ENCODE data around the gene ATXN7L1. TPM values are rescaled to one million over a fixed set of nuclear protein-coding genes. Genes with fewer than 3 reads are reported as not detected.

Gene ATXN7L1
- total and polyA plus RNA-seq, 8 donors, result 13.0 to 15.5 (median 13.8) TPM

DNA sequence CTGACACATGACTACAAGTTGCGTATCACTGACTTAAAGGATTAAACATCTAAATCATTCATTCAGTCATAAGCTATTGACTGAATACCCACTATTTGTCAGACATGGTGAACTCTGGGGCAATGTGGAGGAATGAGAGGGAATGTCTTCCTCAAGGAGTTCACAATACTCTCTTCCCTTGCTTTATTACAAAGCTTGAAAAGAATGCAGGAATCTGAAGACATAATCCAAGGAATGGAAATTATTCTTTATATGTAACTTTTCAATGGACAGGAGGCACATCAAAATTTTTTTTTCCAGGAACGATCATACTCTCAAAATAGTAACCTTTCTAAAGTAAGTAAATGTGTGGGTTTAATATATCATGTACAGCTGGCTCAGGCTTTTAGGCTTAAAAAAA lies 111.9 kb downstream of the ATXN7L1 start:
- Histone ChIP-seq H3K4me1 (peaks cover 0 to 3% of the 10 kb centered on the region in 2 donors), H3K27me3 (no peaks in the 10 kb centered on the region), H3K4me3 (no peak overlapping the region), H3K36me3 (no peaks in the 10 kb centered on the region), H3K9me3 (no peaks in the 10 kb centered on the region), H3K27ac (no peak overlapping the region)
- intact Hi-C loops (cut with DNase I), result loop anchor here in 1 of 2 donors (5.0 kb wide), 1 partner anchor 273 kb away; no protein-coding TSS in a partner anchor
- TF ChIP-seq, protein P1, sequence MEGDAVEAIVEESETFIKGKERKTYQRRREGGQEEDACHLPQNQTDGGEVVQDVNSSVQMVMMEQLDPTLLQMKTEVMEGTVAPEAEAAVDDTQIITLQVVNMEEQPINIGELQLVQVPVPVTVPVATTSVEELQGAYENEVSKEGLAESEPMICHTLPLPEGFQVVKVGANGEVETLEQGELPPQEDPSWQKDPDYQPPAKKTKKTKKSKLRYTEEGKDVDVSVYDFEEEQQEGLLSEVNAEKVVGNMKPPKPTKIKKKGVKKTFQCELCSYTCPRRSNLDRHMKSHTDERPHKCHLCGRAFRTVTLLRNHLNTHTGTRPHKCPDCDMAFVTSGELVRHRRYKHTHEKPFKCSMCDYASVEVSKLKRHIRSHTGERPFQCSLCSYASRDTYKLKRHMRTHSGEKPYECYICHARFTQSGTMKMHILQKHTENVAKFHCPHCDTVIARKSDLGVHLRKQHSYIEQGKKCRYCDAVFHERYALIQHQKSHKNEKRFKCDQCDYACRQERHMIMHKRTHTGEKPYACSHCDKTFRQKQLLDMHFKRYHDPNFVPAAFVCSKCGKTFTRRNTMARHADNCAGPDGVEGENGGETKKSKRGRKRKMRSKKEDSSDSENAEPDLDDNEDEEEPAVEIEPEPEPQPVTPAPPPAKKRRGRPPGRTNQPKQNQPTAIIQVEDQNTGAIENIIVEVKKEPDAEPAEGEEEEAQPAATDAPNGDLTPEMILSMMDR (IDR thresholded peaks at IDR 0.05), result no peak
- no peak for ATAC-seq
- no peak for DNase-seq

DNA sequence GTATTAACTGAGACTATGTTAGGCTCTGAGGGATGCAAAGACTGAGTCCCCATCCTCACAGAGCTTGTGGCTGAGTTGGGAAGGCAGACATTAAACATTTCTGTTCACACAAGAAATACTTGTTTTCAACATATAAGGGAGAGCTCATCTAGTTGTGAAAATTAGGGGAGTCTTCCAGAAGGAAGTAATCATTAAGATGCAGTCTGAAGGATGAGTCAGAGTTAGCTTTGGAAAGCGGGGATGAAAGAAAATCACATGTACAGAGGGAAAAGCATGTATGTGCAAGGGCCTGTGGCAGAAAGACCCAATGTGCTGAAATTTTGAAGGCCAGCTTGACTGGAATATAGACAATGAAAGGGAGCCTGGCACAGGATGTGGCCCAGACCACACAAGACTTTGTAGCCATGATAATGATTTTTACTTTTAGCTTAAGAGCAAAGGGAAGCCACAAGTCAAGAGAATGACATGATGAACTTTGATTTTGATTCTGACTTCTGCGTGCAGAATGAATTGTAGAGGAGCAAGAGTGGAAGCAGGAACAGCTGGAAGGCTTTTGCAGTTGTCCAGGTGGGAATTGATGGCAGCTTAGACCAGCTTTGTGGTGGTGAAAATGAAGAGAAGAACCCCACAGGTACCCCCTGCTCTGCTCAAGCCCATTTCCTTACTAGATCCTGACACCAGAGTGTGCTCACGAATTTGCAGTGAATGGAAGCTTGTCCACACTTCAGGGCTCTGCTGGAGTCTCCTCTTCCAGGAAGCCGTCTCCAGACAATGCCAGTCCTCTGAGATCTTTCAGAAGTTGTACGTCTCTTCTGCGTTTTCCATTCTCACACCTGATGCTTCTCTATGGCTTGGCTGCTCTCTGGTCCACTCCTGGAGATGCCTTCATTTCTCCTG lies 115.6 kb downstream of the ATXN7L1 start:
- H3K4me1 ChIP-seq, result peaks cover 0 to 3% of the 10 kb centered on the region in 2 donors
- no peak overlapping the region for H3K27ac ChIP-seq
- TF ChIP-seq, protein P1 (IDR thresholded peaks at IDR 0.05), result peak in 1 of 2 donors; percentile 0
- H3K36me3 ChIP-seq, result no peaks in the 10 kb centered on the region
- no peak for DNase-seq
- no peak overlapping the region for H3K4me3 ChIP-seq
- no peak for ATAC-seq
- no peaks in the 10 kb centered on the region for H3K27me3 ChIP-seq
- intact Hi-C loops (cut with DNase I), result loop anchor here in 1 of 2 donors (5.0 kb wide), 1 partner anchor 277 kb away; no protein-coding TSS in a partner anchor
- H3K9me3 ChIP-seq, result no peaks in the 10 kb centered on the region

DNA sequence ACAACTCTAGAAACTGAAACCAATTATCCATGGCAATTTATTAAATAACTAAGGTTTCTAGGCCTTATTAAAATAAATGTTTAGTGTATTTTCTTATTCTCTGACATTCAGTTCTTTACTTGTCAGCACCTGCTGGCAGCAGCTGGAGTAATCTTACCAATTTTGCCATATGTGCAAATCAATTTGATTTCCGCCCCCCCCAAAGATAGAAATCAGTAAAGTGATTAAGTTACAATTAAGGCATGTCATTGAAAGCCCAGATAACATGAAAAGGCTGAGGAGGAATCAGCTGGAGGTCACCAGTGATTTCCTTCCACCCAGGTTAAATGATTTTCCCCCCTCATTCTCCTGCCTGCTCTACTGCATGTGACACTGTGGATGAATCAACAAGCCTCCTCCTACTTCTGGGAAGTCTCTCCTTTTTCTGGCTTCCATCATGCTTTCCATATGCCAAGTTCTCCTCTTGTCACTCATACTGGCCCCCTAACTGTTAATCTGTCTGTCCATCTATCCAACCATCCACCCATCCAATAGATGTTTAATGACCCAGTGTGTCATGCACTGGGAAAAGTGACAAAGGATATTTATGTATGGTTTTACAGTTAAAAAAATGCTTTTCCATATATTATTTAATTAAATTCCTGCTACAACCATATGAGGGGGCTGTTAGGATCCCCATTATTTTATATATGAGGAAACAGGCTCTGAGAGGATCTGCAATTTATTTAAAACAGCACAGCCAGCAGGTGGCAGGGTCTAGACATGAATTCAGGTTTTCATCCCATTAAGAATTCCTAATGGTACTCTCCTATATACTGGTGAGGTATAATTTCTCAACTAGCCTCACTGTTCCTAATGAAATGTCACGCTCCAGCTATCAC lies 116.5 kb downstream of the ATXN7L1 start:
- no peaks in the 10 kb centered on the region for H3K9me3 ChIP-seq

DNA sequence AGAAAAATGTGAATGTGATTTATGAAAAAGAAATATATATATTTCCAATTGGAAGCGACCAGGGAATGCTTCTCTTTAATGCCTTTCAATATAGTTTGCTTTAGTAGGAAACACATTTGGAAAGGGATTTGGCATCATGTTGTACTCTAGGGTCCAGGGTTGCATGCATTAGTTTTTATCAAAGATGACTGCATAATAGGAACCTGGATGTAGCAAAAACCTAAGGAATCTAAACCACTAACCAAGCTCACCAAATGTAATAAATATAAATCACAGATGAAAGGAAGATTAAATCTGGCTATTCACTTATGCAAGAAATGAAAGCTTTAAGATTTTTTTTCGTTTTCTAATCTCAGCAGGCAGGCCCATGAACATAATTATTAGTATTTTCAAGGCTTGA lies 120.0 kb downstream of the ATXN7L1 start:
- no peak overlapping the region for H3K27ac ChIP-seq
- TF ChIP-seq, protein P1 (IDR thresholded peaks at IDR 0.05), result no peak
- H3K4me1 ChIP-seq, result peaks cover 0 to 3% of the 10 kb centered on the region in 2 donors
- no peaks in the 10 kb centered on the region for H3K9me3 ChIP-seq
- intact Hi-C loops (cut with DNase I), result no loop called here
- DNase-seq (no peak), ATAC-seq (no peak)
- peaks cover 0 to 5% of the 10 kb centered on the region in 2 donors for H3K36me3 ChIP-seq
- no peaks in the 10 kb centered on the region for H3K27me3 ChIP-seq
- H3K4me3 ChIP-seq, result no peak overlapping the region

More for the DNA sequence above, 116.5 kb downstream of the ATXN7L1 start:
- no peaks in the 10 kb centered on the region for H3K36me3 ChIP-seq
- H3K4me1 ChIP-seq, result peaks cover 0 to 3% of the 10 kb centered on the region in 2 donors
- ATAC-seq (peak; percentile 90), DNase-seq (peak in 2 of 4 donors; percentile 39 to 63)
- no peaks in the 10 kb centered on the region for H3K27me3 ChIP-seq
- H3K27ac ChIP-seq, result no peak overlapping the region
- no peak overlapping the region for H3K4me3 ChIP-seq
- TF ChIP-seq, protein P1 (IDR thresholded peaks at IDR 0.05), result peak; percentile 39 to 53
- intact Hi-C loops (cut with DNase I), result loop anchor here in 1 of 2 donors (5.0 kb wide), 1 partner anchor 277 kb away; no protein-coding TSS in a partner anchor

Measured in left lung (tissue), 10 donors.